Activated B cell treated with CpG ODN at 0.5 μM for 24 hours (primary cell): ENCODE results near the gene GNAT3. TPM values are rescaled to one million over a fixed set of nuclear protein-coding genes. Genes with fewer than 3 reads are reported as not detected.

Experiments used
- ATAC-seq: fragments of 200-7000 bp; cut with Tn5 transposase; one replicate; pipeline ENCODE4 v1.10.0; 2021; ENCODE audit warnings: low read depth, mild to moderate bottlenecking, moderate library complexity
- CTCF ChIA-PET: fragments of 350-600 bp; sonication (Branson Sonifier 250); formaldehyde crosslinking; loops from one replicate; lab custom pipeline; 2021; ENCODE audit warnings: antibody characterized with exemption; lab: Charles Lee
- POLR2A ChIA-PET: fragments of 350-600 bp; sonication (Branson Sonifier 250); formaldehyde crosslinking; loops from one replicate; lab custom pipeline; 2021; ENCODE audit warnings: antibody characterized with exemption; lab: Charles Lee
- DNase-seq: peaks from one replicate; pipeline ENCODE4 v3.0.0; 2022
- H3K27ac Mint-ChIP-seq: one replicate; pipeline ENCODE4 v1.8.0; 2020; ENCODE audit warnings: mixed read lengths
- H3K27me3 Mint-ChIP-seq: one replicate; pipeline ENCODE4 v1.8.0; 2021; ENCODE audit warnings: mixed read lengths
- H3K36me3 Mint-ChIP-seq: one replicate; pipeline ENCODE4 v1.8.0; 2021; ENCODE audit warnings: low read depth, mixed read lengths
- H3K4me1 Mint-ChIP-seq: one replicate; pipeline ENCODE4 v1.8.0; 2021; ENCODE audit warnings: mixed read lengths
- H3K4me3 Mint-ChIP-seq: one replicate; pipeline ENCODE4 v1.8.0; 2020; ENCODE audit warnings: mild to moderate bottlenecking, mixed read lengths
- H3K9me3 Mint-ChIP-seq: one replicate; pipeline ENCODE4 v1.8.0; 2020; ENCODE audit warnings: mixed read lengths
- intact Hi-C: fragments of 100-400 bp; cut with micrococcal nuclease; formaldehyde crosslinking; loops from one replicate; pipeline ENCODE4 v1.15.1; 2024
- total RNA-seq: library from RNA; stranded (reverse); gene quantifications from 2 replicates; pipeline ENCODE4 v1.2.3, GENCODE V29; 2022
- TF ChIP-seq, protein P1 (sequence below): fragments of 200-600 bp; IDR thresholded peaks from one replicate; pipeline ENCODE4 v1.8.0; 2022; ENCODE audit warnings: antibody characterized with exemption, mild to moderate bottlenecking

The GNAT3 gene
- total RNA-seq, 1 donor from 2014 or later = not detected

DNA sequence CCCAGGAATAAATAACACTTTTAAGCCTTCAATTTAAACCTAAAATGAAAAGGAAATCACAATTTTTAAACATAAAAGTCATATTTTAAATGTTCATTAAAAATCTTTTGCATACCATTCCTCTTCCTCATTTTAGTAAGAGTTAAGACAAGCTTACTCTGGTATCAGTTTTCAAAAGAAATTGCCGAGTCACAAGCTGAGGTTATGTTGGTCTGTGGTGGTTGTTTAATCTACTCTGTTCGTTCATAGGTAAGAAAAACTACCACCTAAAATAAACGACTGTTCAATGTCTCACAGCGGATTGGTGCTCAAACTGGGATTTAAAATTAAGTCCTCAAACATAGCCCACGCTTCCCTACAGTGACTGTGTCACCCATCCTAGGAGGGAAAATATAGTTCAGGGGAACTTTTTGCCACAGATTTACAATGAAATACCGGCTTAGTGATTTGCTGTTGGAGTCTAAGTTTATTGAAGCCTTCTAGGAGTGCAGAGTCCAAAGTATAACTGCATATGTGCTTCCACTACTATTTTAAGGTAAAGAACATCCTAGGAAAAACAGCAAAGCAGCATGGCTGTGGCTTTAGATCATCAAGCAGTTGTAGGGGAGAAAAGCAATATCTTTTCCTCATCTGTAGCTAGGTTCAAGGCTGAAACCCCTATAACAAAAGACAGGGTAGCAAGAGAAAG, 61.1 kb downstream of the GNAT3 start:
- ChIA-PET POLR2A (no interaction called here), CTCF (no interaction called here)
- DNase-seq (no peak), ATAC-seq (no peak)
- Mint-ChIP-seq H3K36me3 (no peaks in the 10 kb centered on the region), H3K4me1 (no peaks in the 10 kb centered on the region), H3K4me3 (no peak overlapping the region), H3K27me3 (no peaks in the 10 kb centered on the region), H3K27ac (no peak overlapping the region), H3K9me3 (no peaks in the 10 kb centered on the region)
- intact Hi-C loops = no loop called here
- TF ChIP-seq, protein P1, sequence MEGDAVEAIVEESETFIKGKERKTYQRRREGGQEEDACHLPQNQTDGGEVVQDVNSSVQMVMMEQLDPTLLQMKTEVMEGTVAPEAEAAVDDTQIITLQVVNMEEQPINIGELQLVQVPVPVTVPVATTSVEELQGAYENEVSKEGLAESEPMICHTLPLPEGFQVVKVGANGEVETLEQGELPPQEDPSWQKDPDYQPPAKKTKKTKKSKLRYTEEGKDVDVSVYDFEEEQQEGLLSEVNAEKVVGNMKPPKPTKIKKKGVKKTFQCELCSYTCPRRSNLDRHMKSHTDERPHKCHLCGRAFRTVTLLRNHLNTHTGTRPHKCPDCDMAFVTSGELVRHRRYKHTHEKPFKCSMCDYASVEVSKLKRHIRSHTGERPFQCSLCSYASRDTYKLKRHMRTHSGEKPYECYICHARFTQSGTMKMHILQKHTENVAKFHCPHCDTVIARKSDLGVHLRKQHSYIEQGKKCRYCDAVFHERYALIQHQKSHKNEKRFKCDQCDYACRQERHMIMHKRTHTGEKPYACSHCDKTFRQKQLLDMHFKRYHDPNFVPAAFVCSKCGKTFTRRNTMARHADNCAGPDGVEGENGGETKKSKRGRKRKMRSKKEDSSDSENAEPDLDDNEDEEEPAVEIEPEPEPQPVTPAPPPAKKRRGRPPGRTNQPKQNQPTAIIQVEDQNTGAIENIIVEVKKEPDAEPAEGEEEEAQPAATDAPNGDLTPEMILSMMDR = no peak

DNA sequence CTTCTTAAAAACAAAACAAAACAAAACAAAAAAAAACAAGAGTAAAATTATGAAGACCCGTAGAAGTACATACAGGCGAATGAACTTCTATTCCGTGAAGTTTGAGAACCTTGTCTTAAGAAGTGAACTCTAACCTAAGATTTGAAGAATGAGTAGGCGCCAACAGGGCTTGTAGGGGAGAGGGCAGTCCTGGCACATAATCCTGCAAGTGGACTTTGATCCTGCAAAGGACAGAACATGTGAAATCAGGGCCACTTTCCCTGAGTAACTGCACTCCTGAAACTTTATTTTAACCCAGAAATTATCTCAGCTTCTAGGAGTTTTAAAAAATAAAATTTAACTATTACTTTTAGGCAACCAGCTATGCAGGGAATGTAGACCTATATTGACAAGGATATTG, 62.0 kb downstream of the GNAT3 start:
- TF ChIP-seq, protein P1 = no peak
- DNase-seq (no peak), ATAC-seq (no peak)
- Mint-ChIP-seq H3K4me3 (no peak overlapping the region), H3K9me3 (no peaks in the 10 kb centered on the region), H3K36me3 (no peaks in the 10 kb centered on the region), H3K27ac (no peak overlapping the region), H3K27me3 (no peaks in the 10 kb centered on the region), H3K4me1 (no peaks in the 10 kb centered on the region)
- POLR2A ChIA-PET = no interaction called here
- CTCF ChIA-PET = no interaction called here
- intact Hi-C loops = no loop called here

DNA sequence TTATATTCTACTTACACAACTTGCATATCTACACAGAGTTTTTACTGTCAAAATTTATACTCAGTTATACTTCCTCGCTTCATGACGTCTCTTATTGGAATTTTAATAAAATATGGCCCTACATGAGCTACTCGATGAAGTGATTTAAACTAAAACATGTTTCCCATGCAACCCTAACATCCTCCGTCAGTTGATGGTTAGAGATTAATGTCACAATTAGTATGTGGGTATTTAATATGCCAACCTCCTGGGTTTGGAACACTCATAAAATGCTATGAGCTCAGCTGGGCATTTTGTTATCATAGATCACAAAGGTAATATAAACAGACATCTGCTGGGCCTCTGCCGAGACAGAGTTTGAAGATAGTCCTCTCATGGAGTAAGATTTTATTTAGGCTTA, 66.5 kb downstream of the GNAT3 start:
- Mint-ChIP-seq H3K27ac (no peak overlapping the region), H3K27me3 (no peaks in the 10 kb centered on the region), H3K36me3 (no peaks in the 10 kb centered on the region), H3K4me1 (no peaks in the 10 kb centered on the region), H3K4me3 (no peak overlapping the region), H3K9me3 (no peaks in the 10 kb centered on the region)
- CTCF ChIA-PET = no interaction called here
- no peak for DNase-seq
- TF ChIP-seq, protein P1 = no peak
- POLR2A ChIA-PET = no interaction called here
- no peak for ATAC-seq
- intact Hi-C loops = no loop called here

DNA sequence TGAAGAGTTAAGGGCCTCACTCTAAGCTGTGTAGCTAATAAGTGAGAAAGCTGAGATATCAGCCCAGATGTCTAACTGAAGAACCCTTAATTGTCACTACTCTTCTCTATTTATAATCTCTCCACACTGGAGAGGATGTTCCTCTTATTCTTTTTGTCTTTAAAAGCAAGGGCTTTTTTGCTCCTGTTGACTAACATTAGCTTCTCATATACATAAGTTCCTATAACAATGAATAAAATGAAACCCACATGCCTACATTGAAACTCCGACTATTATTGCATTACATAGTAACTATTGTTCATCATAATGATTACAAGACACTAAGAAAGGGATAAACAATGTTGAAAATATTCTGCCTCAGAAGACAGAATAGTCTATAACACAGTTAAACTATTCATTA, 67.1 kb downstream of the GNAT3 start:
- Mint-ChIP-seq H3K27me3 (no peaks in the 10 kb centered on the region), H3K27ac (no peak overlapping the region), H3K4me1 (no peaks in the 10 kb centered on the region), H3K36me3 (no peaks in the 10 kb centered on the region), H3K4me3 (no peak overlapping the region), H3K9me3 (no peaks in the 10 kb centered on the region)
- POLR2A ChIA-PET = no interaction called here
- TF ChIP-seq, protein P1 = no peak
- intact Hi-C loops = no loop called here
- no peak for DNase-seq
- ATAC-seq = no peak
- CTCF ChIA-PET = no interaction called here

DNA sequence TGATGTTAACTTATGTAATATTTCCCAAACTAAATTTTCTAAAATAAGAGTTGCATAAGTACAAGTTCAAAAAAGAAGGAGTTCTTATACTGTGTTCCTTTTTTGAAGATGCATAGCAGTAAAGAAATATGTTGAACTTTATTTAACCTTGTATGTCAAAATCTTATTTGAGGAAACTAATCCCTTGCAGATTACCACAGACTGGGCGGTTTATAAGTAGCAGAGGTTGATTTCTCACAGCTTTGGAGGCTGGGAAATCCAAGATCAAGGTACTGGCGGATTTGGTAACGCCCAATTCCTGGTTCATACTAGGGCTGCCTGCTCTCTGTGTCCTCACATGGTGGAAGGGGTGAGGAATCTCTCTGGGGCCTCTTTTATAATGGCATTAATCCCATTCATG, 68.5 kb downstream of the GNAT3 start:
- Mint-ChIP-seq H3K27me3 (no peaks in the 10 kb centered on the region), H3K36me3 (no peaks in the 10 kb centered on the region), H3K4me3 (no peak overlapping the region), H3K27ac (no peak overlapping the region), H3K9me3 (no peaks in the 10 kb centered on the region), H3K4me1 (no peaks in the 10 kb centered on the region)
- CTCF ChIA-PET = no interaction called here
- DNase-seq (no peak), ATAC-seq (no peak)
- TF ChIP-seq, protein P1 = no peak
- POLR2A ChIA-PET = no interaction called here
- intact Hi-C loops = no loop called here
